Peyer's patch (tissue), 4 donors: ENCODE results near the gene SELENOT. TPM values are rescaled to one million over a fixed set of nuclear protein-coding genes. Genes with fewer than 3 reads are reported as not detected.

Source experiments
- DNase-seq, 3 donors: peaks; one replicate each; pipeline ENCODE4 v3.0.0-alpha.2; 2017 to 2019
- H3K27ac ChIP-seq, 4 donors: fragments of 200-600 bp; sonication (generic); one replicate each; pipeline ENCODE4 v1.5.1; 2016 to 2019
- H3K27me3 ChIP-seq, 2 donors: fragments of 200-600 bp; sonication (generic); one replicate each; pipeline ENCODE4 v1.5.1; 2019
- H3K36me3 ChIP-seq, 3 donors: fragments of 200-600 bp; sonication (generic); one replicate each; pipeline ENCODE4 v1.5.1; 2016 to 2019
- H3K4me1 ChIP-seq, 4 donors: fragments of 200-600 bp; sonication (generic); one replicate each; pipeline ENCODE4 v1.5.1; 2016 to 2019
- H3K4me3 ChIP-seq, 4 donors: fragments of 200-600 bp; sonication (generic); 1 replicate in 3 of 4; 2 replicates in 1 of 4; pipeline ENCODE4 v1.5.1; 2016 to 2019; ENCODE audit warnings: mild to moderate bottlenecking in 1 of 4
- H3K9me3 ChIP-seq, 4 donors: fragments of 200-600 bp; sonication (generic); one replicate each; pipeline ENCODE4 v1.5.1; 2016 to 2019; ENCODE audit warnings: mild to moderate bottlenecking in 1 of 4
- CTCF ChIP-seq, 6 experiments: fragments of 450-650 bp in 4 of 6; fragments of 200-600 bp in 2 of 6; sonication (generic) in 1 of 6; IDR thresholded peaks; one replicate each; pipeline ENCODE4 v1.5.1; 2017 to 2019; ENCODE audit warnings: antibody characterized with exemption in 6 of 6, mild to moderate bottlenecking in 3 of 6, moderate library complexity in 1 of 6
- POLR2A ChIP-seq, 2 donors: fragments of 450-650 bp; IDR thresholded peaks; one replicate each; pipeline ENCODE4 v1.5.1; 2017; ENCODE audit warnings: antibody characterized with exemption in 2 of 2, mild to moderate bottlenecking in 2 of 2, moderate library complexity in 2 of 2
- total RNA-seq, 4 donors: library from RNA; depleted of rRNA; stranded (reverse); fragments of >200 nt; gene quantifications; one replicate each; pipeline ENCODE4 v1.1.0, GENCODE V29; 2016

SELENOT gene
- total RNA-seq, 4 donors from 2014 or later: 30.5 to 97.6 (median 75.4) TPM

- no peak overlapping the region for H3K27ac ChIP-seq
- H3K9me3 ChIP-seq: no peaks in the 10 kb centered on the region
- no peaks in the 10 kb centered on the region for H3K27me3 ChIP-seq
- no peak overlapping the region for H3K4me3 ChIP-seq
- peaks cover 0 to 78% (median 0%) of the 10 kb centered on the region in 3 donors for H3K36me3 ChIP-seq
- H3K4me1 ChIP-seq: no peaks in the 10 kb centered on the region
- no peak for TF ChIP-seq CTCF (IDR thresholded peaks at IDR 0.05)
- TF ChIP-seq POLR2A (IDR thresholded peaks at IDR 0.05): no peak
- no peak for DNase-seq
Observed at GRCh38 chr3:150567328-150567727, 35.8 kb upstream of the SELENOT start.

GRCh38 chr3:150577855-150578254 is 25.3 kb upstream of the SELENOT start:
- Histone ChIP-seq H3K27me3 (no peaks in the 10 kb centered on the region), H3K27ac (no peak overlapping the region), H3K36me3 (peaks cover 0 to 66% (median 0%) of the 10 kb centered on the region in 3 donors), H3K4me3 (no peak overlapping the region), H3K4me1 (no peaks in the 10 kb centered on the region), H3K9me3 (no peaks in the 10 kb centered on the region)
- TF ChIP-seq POLR2A (IDR thresholded peaks at IDR 0.05) (no peak), CTCF (IDR thresholded peaks at IDR 0.05) (no peak)
- no peak for DNase-seq

- peaks cover 0 to 74% (median 0%) of the 10 kb centered on the region in 3 donors for H3K36me3 ChIP-seq
Observed at GRCh38 chr3:150581174-150581573, 21.9 kb upstream of the SELENOT start.

GRCh38 chr3:150582620-150583019 is 20.5 kb upstream of the SELENOT start:
- Histone ChIP-seq H3K9me3 (no peaks in the 10 kb centered on the region), H3K27me3 (no peaks in the 10 kb centered on the region), H3K4me1 (no peaks in the 10 kb centered on the region), H3K36me3 (peaks cover 0 to 62% (median 0%) of the 10 kb centered on the region in 3 donors), H3K4me3 (no peak overlapping the region), H3K27ac (no peak overlapping the region)
- TF ChIP-seq CTCF (IDR thresholded peaks at IDR 0.05): no peak
- TF ChIP-seq POLR2A (IDR thresholded peaks at IDR 0.05): no peak
- DNase-seq: no peak

More at GRCh38 chr3:150581174-150581573, 21.9 kb upstream of the SELENOT start:
- Histone ChIP-seq H3K27ac (no peak overlapping the region), H3K4me3 (no peak overlapping the region), H3K4me1 (no peaks in the 10 kb centered on the region), H3K27me3 (no peaks in the 10 kb centered on the region), H3K9me3 (no peaks in the 10 kb centered on the region)
- TF ChIP-seq CTCF (IDR thresholded peaks at IDR 0.05): no peak
- TF ChIP-seq POLR2A (IDR thresholded peaks at IDR 0.05): no peak
- DNase-seq: no peak

GRCh38 chr3:150583028-150583427 is 20.1 kb upstream of the SELENOT start:
- no peaks in the 10 kb centered on the region for H3K27me3 ChIP-seq
- no peak for DNase-seq
- H3K9me3 ChIP-seq: no peaks in the 10 kb centered on the region
- no peak for TF ChIP-seq CTCF (IDR thresholded peaks at IDR 0.05)
- TF ChIP-seq POLR2A (IDR thresholded peaks at IDR 0.05): no peak
- no peak overlapping the region for H3K4me3 ChIP-seq
- H3K36me3 ChIP-seq: peaks cover 0 to 62% (median 0%) of the 10 kb centered on the region in 3 donors
- no peaks in the 10 kb centered on the region for H3K4me1 ChIP-seq
- H3K27ac ChIP-seq: no peak overlapping the region
